Measurements from ENCODE around the gene CD300A.

The CD300A gene

GRCh38 chr17:74474043-74474792, 7.8 kb downstream of the CD300A start:
- Histone ChIP-seq H3K4me3 (ENCODE audit: low read depth, low read length) (no peak overlapping the region), H3K27ac (no peak overlapping the region), H3K9me3 (ENCODE audit: severe bottlenecking) (peaks cover 26% of the 10 kb centered on the region), H3K27me3 (ENCODE audit: insufficient read depth, low read depth, severe bottlenecking) (peaks cover 28% of the 10 kb centered on the region), H3K36me3 (no peaks in the 10 kb centered on the region)
- DNase-seq: no peak
- no peak for TF ChIP-seq CTCF (IDR thresholded peaks at IDR 0.05; ENCODE audit: low read depth, low read length)

DNA sequence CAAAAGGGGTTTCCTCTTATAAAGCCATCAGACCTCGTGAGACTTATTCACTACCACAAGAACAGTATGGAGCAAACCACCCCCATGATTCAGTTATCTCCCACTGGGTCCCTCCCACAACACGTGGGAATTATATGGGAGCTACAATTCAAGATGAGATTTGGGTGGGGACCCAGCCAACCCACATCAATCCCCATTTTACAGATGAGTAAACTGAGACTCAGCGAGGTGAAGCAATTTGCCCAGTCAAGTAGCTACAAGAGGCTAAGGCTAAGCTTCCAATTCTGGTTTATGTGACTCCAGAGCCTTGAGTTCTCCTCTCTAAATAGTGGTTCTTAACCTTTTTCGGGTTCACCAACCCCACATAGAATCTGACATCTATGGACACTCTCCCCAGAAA, 8.8 kb downstream of the CD300A start:
- Histone ChIP-seq H3K9me3 (ENCODE audit: severe bottlenecking) (peaks cover 26% of the 10 kb centered on the region), H3K27ac (no peak overlapping the region), H3K36me3 (no peaks in the 10 kb centered on the region), H3K4me3 (ENCODE audit: low read depth, low read length) (no peak overlapping the region), H3K27me3 (ENCODE audit: insufficient read depth, low read depth, severe bottlenecking) (peaks cover 38% of the 10 kb centered on the region)
- no peak for DNase-seq
- no peak for TF ChIP-seq CTCF (IDR thresholded peaks at IDR 0.05; ENCODE audit: low read depth, low read length)

GRCh38 chr17:74477411-74477810, 11.0 kb downstream of the CD300A start:
- TF ChIP-seq CTCF (IDR thresholded peaks at IDR 0.05; ENCODE audit: low read depth, low read length): no peak
- Histone ChIP-seq H3K27ac (no peak overlapping the region), H3K27me3 (ENCODE audit: insufficient read depth, low read depth, severe bottlenecking) (peaks cover 60% of the 10 kb centered on the region), H3K9me3 (ENCODE audit: severe bottlenecking) (peaks cover 26% of the 10 kb centered on the region), H3K4me3 (ENCODE audit: low read depth, low read length) (no peak overlapping the region), H3K36me3 (no peaks in the 10 kb centered on the region)
- no peak for DNase-seq

GRCh38 chr17:74478420-74479100, 12.1 kb downstream of the CD300A start:
- H3K36me3 ChIP-seq: no peaks in the 10 kb centered on the region
- no peak for TF ChIP-seq CTCF (IDR thresholded peaks at IDR 0.05; ENCODE audit: low read depth, low read length)
- DNase-seq: no peak
- H3K27ac ChIP-seq: no peak overlapping the region
- H3K9me3 ChIP-seq (ENCODE audit: severe bottlenecking): peaks cover 26% of the 10 kb centered on the region
- no peak overlapping the region for H3K4me3 ChIP-seq (ENCODE audit: low read depth, low read length)
- peaks cover 72% of the 10 kb centered on the region for H3K27me3 ChIP-seq (ENCODE audit: insufficient read depth, low read depth, severe bottlenecking)

- no peak for DNase-seq
- TF ChIP-seq CTCF (IDR thresholded peaks at IDR 0.05; ENCODE audit: low read depth, low read length): no peak
Observed at GRCh38 chr17:74480290-74480689, 13.9 kb downstream of the CD300A start.

More at GRCh38 chr17:74480290-74480689, 13.9 kb downstream of the CD300A start:
- Histone ChIP-seq H3K36me3 (no peaks in the 10 kb centered on the region), H3K9me3 (ENCODE audit: severe bottlenecking) (peaks cover 22% of the 10 kb centered on the region), H3K27me3 (ENCODE audit: insufficient read depth, low read depth, severe bottlenecking) (peaks cover 86% of the 10 kb centered on the region), H3K27ac (no peak overlapping the region), H3K4me3 (ENCODE audit: low read depth, low read length) (no peak overlapping the region)
